HepG2 (cell line): ENCODE measurements around the gene UNKL. TPM values are rescaled to one million over a fixed set of nuclear protein-coding genes. Genes with fewer than 3 reads are reported as not detected.

Experiments used
- ATAC-seq: fragments of 200-7000 bp; cut with Tn5 transposase; 3 replicates; pipeline ENCODE4 v1.9.1; 2020; ENCODE audit warnings: mild to moderate bottlenecking, moderate library complexity
- BruUV-seq: library from RNA; stranded (reverse); fragments of 400-500 nt; replicated peaks from 2 replicates; lab custom pipeline; 2021; lab: Mats Ljungman, UMichigan
- CTCF ChIA-PET: fragments of 300-600 bp; formaldehyde crosslinking; extraction: SDS; loops from one replicate; lab custom pipeline; 2021; ENCODE audit warnings: low total read pairs, inconsistent platforms, low intra/inter-chr PET ratio; lab: Yijun Ruan, JAX
- POLR2A ChIA-PET: fragments of 350-600 bp; sonication (Branson Sonifier 250); formaldehyde crosslinking; loops from one replicate; lab custom pipeline; 2020; ENCODE audit warnings: antibody characterized with exemption, inconsistent platforms; lab: Yijun Ruan, JAX
- DNase-seq: peaks from one replicate; pipeline ENCODE4 v3.0.0-alpha.2; 2015; ENCODE audit warnings: low spot score
- FAIRE-seq: peaks from 3 replicates; lab custom pipeline; 2011; peaks lifted over from hg19 to GRCh38; lab: Jason Lieb, UNC
- H2AFZ ChIP-seq: one replicate; pipeline ENCODE4 v1.6.1; 2011; ENCODE audit warnings: low read length, inconsistent platforms
- H3K27ac ChIP-seq: fragments of 300-600 bp; 3 replicates; pipeline ENCODE4 v1.8.0; 2011; ENCODE audit warnings: mixed run types, mild to moderate bottlenecking, mixed read lengths, low read length, inconsistent platforms; ENCODE audit not compliant: insufficient read depth; ENCODE audit errors: extremely low read length
- H3K27me3 ChIP-seq, 2 experiments: fragments of 200-600 bp in 1 of 2; 2 replicates in 1 of 2; 3 replicates in 1 of 2; pipeline versions ENCODE4 v1.6.0 to v1.8.0; 2011; ENCODE audit warnings: low read length in 2 of 2, mild to moderate bottlenecking in 2 of 2, moderate library complexity in 2 of 2, inconsistent platforms in 1 of 2; ENCODE audit not compliant: insufficient read depth in 2 of 2, control insufficient read depth in 1 of 2
- H3K36me3 ChIP-seq, 2 experiments: fragments of 200-600 bp in 1 of 2; replicated peaks in 1 of 2; 2 replicates in 1 of 2; 3 replicates in 1 of 2; pipeline versions ENCODE4 v1.5.1 to v1.8.0; 2011; ENCODE audit warnings: low read length in 2 of 2, inconsistent platforms in 1 of 2; ENCODE audit not compliant: insufficient read depth in 2 of 2, control insufficient read depth in 1 of 2
- H3K4me1 ChIP-seq: 2 replicates; pipeline ENCODE4 v1.5.1; 2012; ENCODE audit warnings: low read length, inconsistent platforms; ENCODE audit not compliant: insufficient read depth
- H3K4me2 ChIP-seq: 2 replicates; pipeline ENCODE4 v1.6.0; 2011; ENCODE audit warnings: low read depth, low read length, inconsistent platforms
- H3K4me3 ChIP-seq, 3 experiments: fragments of 200-600 bp in 1 of 3; sonication (generic), shearing (Covaris generic) in 1 of 3; replicated peaks in 1 of 3; 2 replicates each; pipeline ENCODE4 v1.5.1; 2011 to 2016; ENCODE audit warnings: low read length in 3 of 3, inconsistent platforms in 2 of 3, low read depth in 2 of 3, mild to moderate bottlenecking in 2 of 3, control low read depth in 1 of 3, mixed read lengths in 1 of 3; ENCODE audit not compliant: insufficient read depth in 1 of 3
- H3K79me2 ChIP-seq: one replicate; pipeline ENCODE4 v1.6.1; 2011; ENCODE audit warnings: low read length, inconsistent platforms; ENCODE audit not compliant: insufficient read depth
- H3K9ac ChIP-seq: 2 replicates; pipeline ENCODE4 v1.6.0; 2011; ENCODE audit warnings: mild to moderate bottlenecking, low read depth, low read length, inconsistent platforms; ENCODE audit not compliant: insufficient read depth
- H3K9me3 ChIP-seq: 2 replicates; pipeline ENCODE4 v1.5.1; 2012; ENCODE audit warnings: mild to moderate bottlenecking, low read length
- H4K20me1 ChIP-seq: 2 replicates; pipeline ENCODE4 v1.6.0; 2011; ENCODE audit warnings: inconsistent platforms, mild to moderate bottlenecking, low read length, moderate library complexity; ENCODE audit not compliant: insufficient read depth
- GLI4 ChIP-seq: sonication (generic); formaldehyde crosslinking; IDR thresholded peaks from 2 replicates; pipeline ENCODE4 v1.5.1; 2020; ENCODE audit warnings: missing genetic modification reagents, mild to moderate bottlenecking, moderate library complexity, borderline replicate concordance
- MNT ChIP-seq: fragments of 450-650 bp; IDR thresholded peaks from 2 replicates; pipeline ENCODE4 v1.6.1; 2016
- MXI1 ChIP-seq: IDR thresholded peaks from 3 replicates; pipeline ENCODE4 v1.6.1; 2012; ENCODE audit warnings: low read depth, low read length, inconsistent platforms, borderline replicate concordance
- NCOA5 ChIP-seq: sonication (generic); formaldehyde crosslinking; IDR thresholded peaks from 2 replicates; pipeline ENCODE4 v1.4.0; 2020; ENCODE audit warnings: missing genetic modification reagents
- POLR2AphosphoS2 ChIP-seq: IDR thresholded peaks from 2 replicates; pipeline ENCODE4 v1.6.1; 2011; ENCODE audit warnings: low read depth, low read length, improper control_type of control experiment
- RELA ChIP-seq: sonication (generic); formaldehyde crosslinking; IDR thresholded peaks from 2 replicates; pipeline ENCODE4 v1.4.0; 2020; ENCODE audit warnings: missing genetic modification reagents
- REXO4 ChIP-seq: sonication (generic); formaldehyde crosslinking; IDR thresholded peaks from 2 replicates; pipeline ENCODE4 v1.8.0; 2022; ENCODE audit warnings: missing genetic modification reagents, mild to moderate bottlenecking, borderline replicate concordance
- SNRNP70 ChIP-seq: fragments of 200-400 bp; formaldehyde crosslinking; IDR thresholded peaks from 2 replicates; pipeline ENCODE4 v1.6.1; 2017; ENCODE audit warnings: mild to moderate bottlenecking, low read depth, low read length, moderate library complexity
- YEATS2 ChIP-seq: sonication (generic); formaldehyde crosslinking; IDR thresholded peaks from 2 replicates; pipeline ENCODE4 v1.4.0; 2020; ENCODE audit warnings: missing genetic modification reagents, borderline replicate concordance
- ZBTB7B ChIP-seq: sonication (generic); formaldehyde crosslinking; IDR thresholded peaks from 2 replicates; pipeline ENCODE4 v1.4.0; 2020; ENCODE audit warnings: missing genetic modification reagents
- ZNF879 ChIP-seq: sonication (generic); formaldehyde crosslinking; IDR thresholded peaks from 2 replicates; pipeline ENCODE4 v1.8.1; 2023; ENCODE audit warnings: missing genetic modification reagents
- ZSCAN12 ChIP-seq: sonication (generic); formaldehyde crosslinking; IDR thresholded peaks from 2 replicates; pipeline ENCODE4 v1.9.0; 2021; ENCODE audit warnings: mild to moderate bottlenecking, missing genetic modification reagents
- WGBS: methylation state at CpG from one replicate; pipeline ENCODE4 v1.1.6; 2017; ENCODE audit warnings: low lambda C conversion rate; 5-methylcytosine and 5-hydroxymethylcytosine counted together
- in situ Hi-C: cut with HindIII; loops from 2 replicates; pipeline ENCODE4 v1.10.0; 2017; ENCODE audit warnings: low pct_unique_long_range_greater_than_20kb; ENCODE audit not compliant: extremely low pct_ligation_motif_present
- intact Hi-C: fragments of 100-400 bp; cut with micrococcal nuclease; formaldehyde crosslinking; loops from one replicate; pipeline ENCODE4 v1.10.0; 2022; ENCODE audit not compliant: unreplicated experiment
- polyA plus RNA-seq, 8 experiments: library from polyadenylated mRNA; depleted of rRNA in 3 of 8; stranded (reverse) in 7 of 8; unstranded in 1 of 8; fragments of >200 nt; fragmentation: Illumina TruSeq in 4 of 8; extraction: Trizol in 4 of 8; gene quantifications; 2 replicates each; pipeline versions ENCODE4 v1.2.1 to v1.2.3, GENCODE V29; 2011 to 2016; ENCODE audit warnings: low read depth in 4 of 8, missing spikeins in 1 of 8, mixed read lengths in 1 of 8; ENCODE audit not compliant: insufficient read depth in 1 of 8
- total RNA-seq, 5 experiments: library from RNA; depleted of rRNA; stranded (reverse); fragments of >200 nt; fragmentation: Illumina TruSeq; extraction: Trizol; gene quantifications; 2 replicates each; pipeline ENCODE4 v1.2.3, GENCODE V29; 2016; ENCODE audit warnings: low read depth in 1 of 5
- TF ChIP-seq, protein P1 (sequence below): sonication (generic); formaldehyde crosslinking; IDR thresholded peaks from 2 replicates; pipeline ENCODE4 v1.4.0; 2020; ENCODE audit warnings: mild to moderate bottlenecking, missing genetic modification reagents
- TF ChIP-seq, protein P2 (sequence below): sonication (generic); formaldehyde crosslinking; conservative IDR thresholded peaks from 2 replicates; pipeline ENCODE4 v1.4.0; 2020; ENCODE audit warnings: missing genetic modification reagents
- TF ChIP-seq, protein P3 (sequence below): fragments of 450-650 bp; IDR thresholded peaks from 2 replicates; pipeline ENCODE4 v1.6.1; 2017

UNKL gene
- total and polyA plus RNA-seq, 2 of the 13 experiments (the other 11 are each of a cell fraction or from before 2014, with no cell fraction given) = 10.4 to 17.6 TPM

GRCh38 chr16:1393613-1394176 lies 20.8 kb downstream of the UNKL start:
- ATAC-seq (no peak), DNase-seq (no peak), FAIRE-seq (no peak)
- intact Hi-C loops = no loop called here
- no peaks in the 10 kb centered on the region for H3K79me2 ChIP-seq
- in situ Hi-C loops = no loop called here
- CTCF ChIA-PET = no interaction called here
- H3K36me3 ChIP-seq = peaks cover 2 to 4% of the 10 kb centered on the region in 2 experiments; a peak in 3 of 5 replicates
- H2AFZ ChIP-seq = no peak overlapping the region
- no peaks in the 10 kb centered on the region for H3K27me3 ChIP-seq
- 95% methylated on average over 12 of the region's 21 CpGs for WGBS
- no peaks in the 10 kb centered on the region for H4K20me1 ChIP-seq
- no peak overlapping the region for H3K9ac ChIP-seq
- no peaks in the 10 kb centered on the region for H3K9me3 ChIP-seq
- H3K4me3 ChIP-seq = no peak overlapping the region
- POLR2A ChIA-PET = no interaction called here
- no peaks in the 10 kb centered on the region for H3K4me1 ChIP-seq
- no peak for TF ChIP-seq REXO4 (CRISPR knock-in tag)
- TF ChIP-seq RELA (CRISPR knock-in tag) = no peak
- TF ChIP-seq, protein P1, sequence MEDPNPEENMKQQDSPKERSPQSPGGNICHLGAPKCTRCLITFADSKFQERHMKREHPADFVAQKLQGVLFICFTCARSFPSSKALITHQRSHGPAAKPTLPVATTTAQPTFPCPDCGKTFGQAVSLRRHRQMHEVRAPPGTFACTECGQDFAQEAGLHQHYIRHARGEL (CRISPR knock-in tag) = no peak
- TF ChIP-seq SNRNP70 = no peak
- TF ChIP-seq, protein P2, sequence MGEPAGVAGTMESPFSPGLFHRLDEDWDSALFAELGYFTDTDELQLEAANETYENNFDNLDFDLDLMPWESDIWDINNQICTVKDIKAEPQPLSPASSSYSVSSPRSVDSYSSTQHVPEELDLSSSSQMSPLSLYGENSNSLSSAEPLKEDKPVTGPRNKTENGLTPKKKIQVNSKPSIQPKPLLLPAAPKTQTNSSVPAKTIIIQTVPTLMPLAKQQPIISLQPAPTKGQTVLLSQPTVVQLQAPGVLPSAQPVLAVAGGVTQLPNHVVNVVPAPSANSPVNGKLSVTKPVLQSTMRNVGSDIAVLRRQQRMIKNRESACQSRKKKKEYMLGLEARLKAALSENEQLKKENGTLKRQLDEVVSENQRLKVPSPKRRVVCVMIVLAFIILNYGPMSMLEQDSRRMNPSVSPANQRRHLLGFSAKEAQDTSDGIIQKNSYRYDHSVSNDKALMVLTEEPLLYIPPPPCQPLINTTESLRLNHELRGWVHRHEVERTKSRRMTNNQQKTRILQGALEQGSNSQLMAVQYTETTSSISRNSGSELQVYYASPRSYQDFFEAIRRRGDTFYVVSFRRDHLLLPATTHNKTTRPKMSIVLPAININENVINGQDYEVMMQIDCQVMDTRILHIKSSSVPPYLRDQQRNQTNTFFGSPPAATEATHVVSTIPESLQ (CRISPR knock-in tag) = no peak
- TF ChIP-seq, protein P3, sequence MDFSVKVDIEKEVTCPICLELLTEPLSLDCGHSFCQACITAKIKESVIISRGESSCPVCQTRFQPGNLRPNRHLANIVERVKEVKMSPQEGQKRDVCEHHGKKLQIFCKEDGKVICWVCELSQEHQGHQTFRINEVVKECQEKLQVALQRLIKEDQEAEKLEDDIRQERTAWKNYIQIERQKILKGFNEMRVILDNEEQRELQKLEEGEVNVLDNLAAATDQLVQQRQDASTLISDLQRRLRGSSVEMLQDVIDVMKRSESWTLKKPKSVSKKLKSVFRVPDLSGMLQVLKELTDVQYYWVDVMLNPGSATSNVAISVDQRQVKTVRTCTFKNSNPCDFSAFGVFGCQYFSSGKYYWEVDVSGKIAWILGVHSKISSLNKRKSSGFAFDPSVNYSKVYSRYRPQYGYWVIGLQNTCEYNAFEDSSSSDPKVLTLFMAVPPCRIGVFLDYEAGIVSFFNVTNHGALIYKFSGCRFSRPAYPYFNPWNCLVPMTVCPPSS = no peak
- TF ChIP-seq NCOA5 (CRISPR knock-in tag) = no peak
- no peak for TF ChIP-seq ZBTB7B
- no peak for TF ChIP-seq ZNF879
- no peak for TF ChIP-seq MNT
- no peak for TF ChIP-seq MXI1
- no peak for TF ChIP-seq GLI4 (CRISPR knock-in tag)
- no peak for TF ChIP-seq ZSCAN12
- no peak for TF ChIP-seq POLR2AphosphoS2
- TF ChIP-seq YEATS2 = no peak
- H3K27ac ChIP-seq = no peak overlapping the region
- BruUV-seq = no TSS peak
- H3K4me2 ChIP-seq = no peak overlapping the region
